KMS-11 (cell line): ENCODE results near the gene SLC41A1.

Experiments used
- H2AFZ ChIP-seq: fragments of 200-600 bp; sonication (generic); 2 replicates; pipeline ENCODE4 v1.6.1; 2016; ENCODE audit warnings: antibody characterized with exemption, mixed run types, low read depth
- H3K27ac ChIP-seq: fragments of 200-600 bp; sonication (generic); 2 replicates; pipeline ENCODE4 v1.6.1; 2016; ENCODE audit warnings: mild to moderate bottlenecking, mixed run types
- H3K27me3 ChIP-seq: fragments of 200-600 bp; sonication (generic); 2 replicates; pipeline ENCODE4 v1.6.1; 2017; ENCODE audit warnings: mild to moderate bottlenecking, low read depth, mixed run types, moderate library complexity; ENCODE audit not compliant: insufficient read depth
- H3K36me3 ChIP-seq: fragments of 200-600 bp; sonication (generic); 2 replicates; pipeline ENCODE4 v1.6.1; 2017; ENCODE audit warnings: mild to moderate bottlenecking, mixed run types; ENCODE audit not compliant: insufficient read depth
- H3K4me1 ChIP-seq: fragments of 200-600 bp; sonication (generic); 2 replicates; pipeline ENCODE4 v1.6.1; 2016; ENCODE audit warnings: mild to moderate bottlenecking, low read depth, mixed run types; ENCODE audit not compliant: poor library complexity, severe bottlenecking
- H3K4me2 ChIP-seq: fragments of 200-600 bp; sonication (generic); 2 replicates; pipeline ENCODE4 v1.7.0; 2016; ENCODE audit warnings: mild to moderate bottlenecking, mixed run types
- H3K4me3 ChIP-seq: fragments of 200-600 bp; sonication (generic); IDR thresholded peaks from 2 replicates; pipeline ENCODE4 v1.6.1; 2017; ENCODE audit warnings: low read depth, low read length, mixed read lengths; ENCODE audit not compliant: insufficient read depth
- H3K79me2 ChIP-seq: fragments of 200-600 bp; sonication (generic); 2 replicates; pipeline ENCODE4 v1.6.1; 2016; ENCODE audit warnings: low read depth, mixed run types; ENCODE audit not compliant: insufficient read depth
- H3K9ac ChIP-seq: fragments of 200-600 bp; sonication (generic); 2 replicates; pipeline ENCODE4 v1.6.1; 2016; ENCODE audit warnings: mild to moderate bottlenecking, mixed run types
- H4K20me1 ChIP-seq: fragments of 200-600 bp; sonication (generic); 2 replicates; pipeline ENCODE4 v1.6.1; 2016; ENCODE audit warnings: mild to moderate bottlenecking, mixed run types; ENCODE audit not compliant: insufficient read depth
- CTCF ChIP-seq: fragments of 200-600 bp; sonication (generic); conservative IDR thresholded peaks from 2 replicates; pipeline ENCODE4 v1.6.1; 2017; ENCODE audit warnings: low read depth, mild to moderate bottlenecking, antibody characterized with exemption, low read length, moderate library complexity, mixed read lengths

SLC41A1 gene

GRCh38 chr1:205843036-205843859 lies 30.2 kb upstream of the SLC41A1 start:
- Histone ChIP-seq H3K9ac (no peak overlapping the region), H3K36me3 (no peaks in the 10 kb centered on the region), H3K4me3 (no peak overlapping the region), H3K27me3 (no peaks in the 10 kb centered on the region; the same call in 1 of the 2 replicates), H3K79me2 (no peaks in the 10 kb centered on the region), H3K27ac (no peak overlapping the region), H3K4me2 (no peak overlapping the region), H4K20me1 (no peaks in the 10 kb centered on the region), H2AFZ (no peak overlapping the region), H3K4me1 (no peaks in the 10 kb centered on the region)
- no peak for TF ChIP-seq CTCF

DNA sequence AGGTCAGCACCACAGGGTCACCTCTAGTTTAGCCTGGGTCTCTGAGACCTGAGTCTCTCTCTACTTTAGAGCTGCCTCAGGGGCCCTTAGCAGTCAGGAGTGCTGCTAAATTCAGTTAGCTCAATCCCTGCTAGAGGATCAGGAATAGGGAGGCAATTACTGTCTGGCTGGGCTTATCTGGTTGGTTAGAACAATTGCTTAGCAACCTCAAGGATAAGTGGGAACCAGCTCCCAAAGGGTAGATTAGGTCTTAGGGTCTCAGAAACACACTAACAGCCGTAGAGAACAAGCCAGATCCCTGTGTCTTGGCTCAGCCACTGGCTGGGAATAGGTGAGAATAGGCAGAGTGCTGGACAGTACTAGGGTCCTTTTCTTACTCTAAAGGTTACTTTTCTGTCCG lies 29.2 kb upstream of the SLC41A1 start:
- Histone ChIP-seq H4K20me1 (no peaks in the 10 kb centered on the region), H3K27me3 (no peaks in the 10 kb centered on the region; the same call in 1 of the 2 replicates), H3K4me1 (no peaks in the 10 kb centered on the region), H3K79me2 (no peaks in the 10 kb centered on the region), H3K9ac (no peak overlapping the region), H3K4me3 (no peak overlapping the region), H3K36me3 (no peaks in the 10 kb centered on the region), H2AFZ (no peak overlapping the region), H3K27ac (no peak overlapping the region), H3K4me2 (no peak overlapping the region)
- TF ChIP-seq CTCF = no peak

GRCh38 chr1:205840146-205840923 lies 27.3 kb upstream of the SLC41A1 start:
- no peak overlapping the region for H3K4me3 ChIP-seq
- H3K79me2 ChIP-seq = no peaks in the 10 kb centered on the region
- no peak for TF ChIP-seq CTCF
- no peak overlapping the region for H3K4me2 ChIP-seq
- no peaks in the 10 kb centered on the region for H3K4me1 ChIP-seq
- no peak overlapping the region for H2AFZ ChIP-seq
- no peaks in the 10 kb centered on the region for H3K36me3 ChIP-seq
- no peaks in the 10 kb centered on the region for H4K20me1 ChIP-seq
- H3K27me3 ChIP-seq = no peaks in the 10 kb centered on the region; the same call in 1 of the 2 replicates
- no peak overlapping the region for H3K9ac ChIP-seq
- H3K27ac ChIP-seq = no peak overlapping the region

- no peak for TF ChIP-seq CTCF
- Histone ChIP-seq H3K4me2 (no peak overlapping the region), H4K20me1 (no peaks in the 10 kb centered on the region), H2AFZ (no peak overlapping the region), H3K4me1 (no peaks in the 10 kb centered on the region), H3K36me3 (no peaks in the 10 kb centered on the region), H3K9ac (no peak overlapping the region), H3K27ac (no peak overlapping the region), H3K27me3 (no peaks in the 10 kb centered on the region), H3K4me3 (no peak overlapping the region), H3K79me2 (no peaks in the 10 kb centered on the region)
These were observed 24.5 kb upstream of the SLC41A1 start for GRCh38 chr1:205837382-205837970.
